Bronchial epithelial cell (primary cell): ENCODE data around the gene CACNA1C. TPM values are rescaled to one million over a fixed set of nuclear protein-coding genes. Genes with fewer than 3 reads are reported as not detected.

Experiments
- DNase-seq: peaks from one replicate; pipeline ENCODE4 v3.0.0-alpha.2; 2010; ENCODE audit warnings: low read depth
- FAIRE-seq: peaks from 2 replicates; lab custom pipeline; 2011; peaks lifted over from hg19 to GRCh38; lab: Jason Lieb, UNC
- H3K27me3 ChIP-seq: 2 replicates; pipeline ENCODE4 v1.5.1; 2011; ENCODE audit warnings: low read length; ENCODE audit not compliant: control insufficient read depth, insufficient read depth
- H3K36me3 ChIP-seq: 2 replicates; pipeline ENCODE4 v1.5.1; 2011; ENCODE audit warnings: low read length; ENCODE audit not compliant: control insufficient read depth, insufficient read depth
- H3K4me3 ChIP-seq: 2 replicates; pipeline ENCODE4 v1.5.1; 2011; ENCODE audit warnings: mild to moderate bottlenecking, low read depth, low read length, control low read depth
- CTCF ChIP-seq: IDR thresholded peaks from 2 replicates; pipeline ENCODE4 v1.5.1; 2011; ENCODE audit warnings: mild to moderate bottlenecking, moderate library complexity, low read length, control low read depth, inconsistent platforms; ENCODE audit not compliant: insufficient read depth, severe bottlenecking
- total RNA-seq: library from RNA; depleted of rRNA; stranded (reverse); fragments of >200 nt; gene quantifications from 2 replicates; pipeline ENCODE4 v1.2.1, GENCODE V29; 2014

The CACNA1C gene
- total RNA-seq, 1 donor from 2014 or later: not detected

- no peaks in the 10 kb centered on the region for H3K27me3 ChIP-seq
- H3K36me3 ChIP-seq: no peaks in the 10 kb centered on the region
- FAIRE-seq: no peak
- no peak overlapping the region for H3K4me3 ChIP-seq
- no peak for TF ChIP-seq CTCF
- no peak for DNase-seq
Measured at GRCh38 chr12:2619136-2619535, 566.3 kb downstream of the CACNA1C start.

GRCh38 chr12:2622460-2622859 lies 569.7 kb downstream of the CACNA1C start:
- DNase-seq: no peak
- Histone ChIP-seq H3K27me3 (no peaks in the 10 kb centered on the region), H3K36me3 (no peaks in the 10 kb centered on the region), H3K4me3 (no peak overlapping the region)
- no peak for TF ChIP-seq CTCF
- no peak for FAIRE-seq

- no peaks in the 10 kb centered on the region for H3K27me3 ChIP-seq
- FAIRE-seq (no peak), DNase-seq (no peak)
- no peaks in the 10 kb centered on the region for H3K36me3 ChIP-seq
- no peak for TF ChIP-seq CTCF
- H3K4me3 ChIP-seq: no peak overlapping the region
Measured at GRCh38 chr12:2623472-2623871, 570.7 kb downstream of the CACNA1C start.

- H3K36me3 ChIP-seq: no peaks in the 10 kb centered on the region
- no peak for FAIRE-seq
- H3K27me3 ChIP-seq: no peaks in the 10 kb centered on the region
- H3K4me3 ChIP-seq: no peak overlapping the region
- peak; percentile 1 for TF ChIP-seq CTCF
- DNase-seq: peak; percentile 23
Measured at GRCh38 chr12:2624543-2625288, 571.9 kb downstream of the CACNA1C start.

- no peaks in the 10 kb centered on the region for H3K27me3 ChIP-seq
Measured at GRCh38 chr12:2625289-2625612, 572.5 kb downstream of the CACNA1C start.

More at GRCh38 chr12:2625289-2625612, 572.5 kb downstream of the CACNA1C start:
- H3K4me3 ChIP-seq: no peak overlapping the region
- DNase-seq (no peak), FAIRE-seq (no peak)
- no peak for TF ChIP-seq CTCF
- no peaks in the 10 kb centered on the region for H3K36me3 ChIP-seq
